ENCODE results near the gene RNF130. TPM values are rescaled to one million over a fixed set of nuclear protein-coding genes. Genes with fewer than 3 reads are reported as not detected.
"Not testable (repeated sequence)": the region's sequence is repeated elsewhere in the genome, so short reads cannot be mapped to it uniquely, and the experiment has no call there.

The RNF130 gene
- total RNA-seq, 1 donor from 2014 or later = 73.5 TPM

DNA sequence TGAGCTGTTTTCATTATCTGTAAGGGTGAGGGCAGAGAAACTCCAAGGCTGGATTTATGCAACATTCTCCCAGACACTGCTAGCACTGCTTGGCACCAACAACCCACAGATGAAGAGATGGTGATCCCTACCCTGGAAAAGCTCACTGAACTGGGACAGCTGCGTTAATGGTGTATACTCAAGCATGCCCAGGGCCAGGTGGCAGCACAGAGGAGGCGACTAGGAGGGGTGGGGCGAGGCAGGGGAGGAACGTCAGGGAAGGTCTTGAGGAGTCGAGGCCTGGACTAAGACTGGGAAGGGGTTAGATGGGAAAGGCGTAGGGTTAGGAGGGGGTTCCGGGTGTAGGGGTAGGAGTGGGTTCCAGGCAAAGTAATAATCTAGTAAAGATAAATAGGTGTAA, 90.8 kb downstream of the RNF130 start:
- DNase-seq (ENCODE audit: extremely low read depth, low read depth, low spot score) = no peak

DNA sequence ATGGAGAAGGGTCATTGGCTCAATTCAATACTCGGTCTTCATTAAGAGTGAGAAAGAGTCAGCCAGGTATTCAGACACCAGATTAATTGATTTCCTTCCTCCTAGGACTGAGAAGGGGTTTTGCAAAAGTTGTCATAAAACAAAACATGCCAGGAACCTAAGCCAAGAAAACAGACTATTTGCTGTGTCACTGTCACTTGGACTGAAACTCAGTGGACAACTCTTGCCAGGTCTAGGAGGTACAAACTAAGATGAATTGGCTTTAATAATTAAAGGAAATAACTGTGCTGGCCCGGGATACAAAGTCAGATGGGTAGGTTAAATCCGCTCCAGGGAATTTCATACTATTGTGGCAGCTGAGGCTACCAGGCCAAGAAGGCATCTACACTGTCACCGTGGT, 92.8 kb downstream of the RNF130 start:
- no peak for DNase-seq (ENCODE audit: extremely low read depth, low read depth, low spot score)

DNA sequence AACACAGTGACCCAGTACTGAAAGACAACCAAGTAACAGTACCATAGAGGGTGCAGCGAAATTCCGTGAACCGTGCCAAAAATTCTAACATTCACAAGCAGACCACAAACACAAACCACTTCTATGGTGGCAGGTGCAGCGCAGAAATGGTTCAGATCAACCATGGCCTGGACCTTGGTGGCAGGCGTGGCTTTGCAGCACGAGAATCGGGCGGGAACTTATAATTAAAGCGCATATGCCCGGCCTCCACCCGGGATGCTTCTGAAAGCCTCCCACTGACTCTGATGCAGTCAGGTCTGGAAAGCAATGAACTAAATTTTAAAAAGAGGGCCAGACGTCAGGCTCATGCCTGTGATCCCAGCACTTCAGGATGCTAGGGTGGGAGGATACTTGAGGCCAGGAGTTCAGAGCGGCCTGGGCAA, 95.8 kb downstream of the RNF130 start:
- DNase-seq (ENCODE audit: extremely low read depth, low read depth, low spot score) = no peak

DNA sequence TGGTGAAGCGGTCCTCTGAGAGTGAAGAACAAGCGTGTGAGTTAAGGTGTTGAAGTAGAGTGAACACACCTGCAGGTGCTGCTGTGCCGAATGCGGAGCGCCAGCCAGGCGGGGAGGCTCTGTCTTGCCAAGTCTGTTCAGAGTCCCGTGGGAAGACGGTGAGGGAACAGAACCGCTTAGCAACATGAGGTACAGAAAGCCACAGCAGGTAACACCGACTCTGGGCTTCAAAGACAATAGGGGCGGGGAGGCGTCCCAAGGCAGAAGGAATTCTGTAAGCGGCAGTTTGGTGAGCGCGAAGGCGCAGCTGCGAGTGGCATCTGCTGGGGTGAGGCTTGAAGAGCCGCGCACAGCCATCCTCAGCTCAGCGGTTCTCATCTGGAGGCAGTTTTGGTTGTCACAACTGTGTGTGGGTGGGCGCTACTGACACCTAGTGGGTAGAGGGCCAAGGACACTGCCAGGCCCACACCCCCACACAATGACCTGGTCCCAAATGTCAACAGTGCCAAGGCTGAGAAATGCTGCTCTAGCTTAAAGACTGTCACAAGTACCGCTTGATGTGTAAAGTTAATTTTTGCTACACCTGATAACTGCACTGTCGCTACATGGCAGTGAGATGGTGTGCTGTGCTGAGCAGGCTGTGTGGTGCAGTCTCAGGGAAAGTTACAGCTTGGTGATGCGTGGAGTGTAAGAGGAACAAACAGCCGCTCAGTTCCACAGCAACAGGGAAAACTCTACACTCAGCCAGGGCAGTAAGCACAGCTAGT, 96.4 kb downstream of the RNF130 start:
- DNase-seq (ENCODE audit: extremely low read depth, low read depth, low spot score) = no peak

DNA sequence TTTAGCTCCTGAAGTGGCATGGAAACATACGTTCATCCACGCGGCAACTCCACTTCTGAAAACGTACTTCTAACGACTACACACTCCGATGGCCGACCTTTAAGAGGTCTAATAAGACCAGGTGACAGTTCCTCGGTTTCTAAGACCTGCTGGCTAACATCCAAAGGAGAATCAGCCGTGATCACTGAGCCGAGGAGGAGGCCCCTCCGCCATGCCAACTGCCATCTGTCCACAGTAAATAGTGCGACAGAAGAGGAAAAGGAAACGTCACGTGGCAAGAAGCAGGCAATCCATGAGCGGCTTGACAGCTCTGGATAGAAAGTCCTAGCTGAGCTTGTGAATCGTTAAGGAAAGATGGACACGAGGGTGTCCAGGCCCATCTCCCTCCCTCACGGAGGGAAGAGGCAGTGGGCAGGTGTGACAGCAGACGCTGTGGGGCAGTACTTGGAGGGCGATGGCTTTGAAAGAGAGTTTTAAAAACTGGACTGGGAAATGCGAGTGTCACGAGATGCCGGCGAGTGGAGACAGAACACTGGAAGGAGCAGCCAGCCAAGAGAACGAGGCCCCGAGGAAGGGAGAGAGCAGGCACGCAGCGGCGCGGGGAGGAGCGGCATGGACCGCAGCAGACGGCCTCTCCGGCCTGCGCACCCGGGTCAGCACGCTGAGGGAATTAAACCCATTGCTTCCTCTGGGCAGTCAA, 97.2 kb downstream of the RNF130 start:
- no peak for DNase-seq (ENCODE audit: extremely low read depth, low read depth, low spot score)

DNA sequence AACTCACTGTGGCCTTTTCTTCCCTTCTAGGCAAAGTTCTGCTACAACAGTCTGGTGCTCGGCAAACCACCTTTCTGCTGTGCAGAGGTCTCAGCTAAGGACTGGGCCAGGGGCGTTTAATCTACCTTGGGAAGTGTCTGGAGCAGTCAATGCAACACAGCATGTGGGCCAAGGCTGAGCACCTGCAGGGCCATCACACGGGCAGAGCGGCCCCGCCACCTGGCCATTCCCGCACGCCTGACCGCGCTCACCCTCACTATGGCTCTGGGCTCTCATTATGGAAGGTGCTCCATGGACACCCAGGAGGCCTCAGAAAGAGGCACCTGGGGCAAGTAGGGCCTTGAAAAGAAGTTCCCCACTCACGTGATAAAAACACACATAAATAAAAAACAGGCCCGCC, 98.2 kb downstream of the RNF130 start:
- no peak for DNase-seq (ENCODE audit: extremely low read depth, low read depth, low spot score)

DNA sequence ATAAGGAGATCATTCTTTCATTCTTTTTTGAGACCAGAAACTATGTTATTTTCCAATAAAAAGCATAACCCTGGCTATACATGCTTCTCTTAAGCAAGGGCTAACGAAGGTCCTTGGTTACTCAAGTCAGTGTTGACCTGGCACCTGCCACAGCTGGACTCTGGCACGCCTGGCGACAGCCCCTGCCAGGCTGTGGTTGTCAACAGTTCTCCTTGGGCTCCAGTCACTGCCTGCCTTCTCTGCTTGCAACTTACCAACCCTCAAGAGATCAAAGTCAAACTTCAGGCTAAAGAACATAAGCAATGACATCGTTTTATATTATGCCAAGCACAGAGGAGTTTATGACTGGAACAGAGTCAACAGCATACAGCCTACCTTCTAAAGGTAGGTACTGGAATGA, 102.4 kb downstream of the RNF130 start:
- DNase-seq (ENCODE audit: extremely low read depth, low read depth, low spot score) = no peak

DNA sequence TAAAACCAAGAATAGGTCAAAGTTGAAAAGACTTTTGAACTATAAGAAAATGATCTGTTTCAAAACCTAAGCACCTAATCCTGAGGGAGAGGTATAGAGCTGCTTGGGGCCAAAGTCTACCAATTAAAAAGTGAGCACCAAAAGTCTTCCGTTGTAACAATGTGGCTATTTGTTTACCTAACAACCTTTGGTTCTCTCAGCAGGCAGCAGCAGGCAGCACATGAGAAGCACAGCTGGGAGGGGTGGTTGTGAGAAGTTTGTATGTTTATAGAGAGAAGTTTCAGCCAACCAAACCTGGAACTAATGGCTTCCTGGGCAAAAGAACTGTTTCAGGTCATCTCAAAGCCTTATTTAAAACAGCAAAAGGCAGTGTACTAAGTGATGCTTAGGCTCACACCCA, 104.1 kb downstream of the RNF130 start:
- DNase-seq (ENCODE audit: extremely low read depth, low read depth, low spot score) = no peak

DNA sequence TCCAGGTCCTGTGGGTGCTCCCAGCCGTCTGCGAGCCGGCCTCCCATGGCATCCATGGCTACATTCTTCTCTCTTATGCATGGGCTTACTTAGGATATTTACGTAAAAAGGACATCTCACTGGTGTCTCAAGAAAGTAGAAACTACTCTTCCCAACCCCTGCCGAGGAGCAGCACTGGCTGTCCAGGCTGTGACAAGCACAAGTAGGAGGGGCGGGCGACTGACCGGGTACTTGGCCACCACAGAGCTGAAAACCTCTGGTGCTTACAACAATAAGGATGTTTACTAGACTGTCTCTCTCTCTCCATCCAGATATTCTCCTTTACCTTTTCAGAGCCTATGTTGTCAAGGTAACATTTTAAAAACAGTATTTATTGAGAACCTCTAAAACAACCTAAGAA, 107.5 kb downstream of the RNF130 start:
- DNase-seq (ENCODE audit: extremely low read depth, low read depth, low spot score) = no peak

DNA sequence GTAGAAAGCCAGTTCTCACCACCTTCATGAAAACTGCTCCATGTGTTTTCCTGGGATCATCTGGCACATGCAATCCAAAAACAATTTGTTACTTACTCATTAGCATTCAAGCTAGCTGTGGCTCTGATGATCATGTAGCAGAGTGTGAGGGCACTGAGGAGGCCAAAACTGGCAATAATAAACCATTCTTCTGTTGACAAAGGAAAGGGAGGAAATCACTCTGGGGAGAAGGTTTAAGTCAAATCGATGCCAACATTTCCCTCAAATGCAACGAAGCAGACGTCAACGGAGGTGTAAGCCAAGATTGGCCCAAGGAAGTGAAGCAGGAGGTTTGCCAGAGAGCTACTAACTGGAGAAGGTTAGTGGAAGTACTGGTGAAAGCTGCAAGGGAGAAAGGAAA, 108.2 kb downstream of the RNF130 start:
- no peak for DNase-seq (ENCODE audit: extremely low read depth, low read depth, low spot score)

DNA sequence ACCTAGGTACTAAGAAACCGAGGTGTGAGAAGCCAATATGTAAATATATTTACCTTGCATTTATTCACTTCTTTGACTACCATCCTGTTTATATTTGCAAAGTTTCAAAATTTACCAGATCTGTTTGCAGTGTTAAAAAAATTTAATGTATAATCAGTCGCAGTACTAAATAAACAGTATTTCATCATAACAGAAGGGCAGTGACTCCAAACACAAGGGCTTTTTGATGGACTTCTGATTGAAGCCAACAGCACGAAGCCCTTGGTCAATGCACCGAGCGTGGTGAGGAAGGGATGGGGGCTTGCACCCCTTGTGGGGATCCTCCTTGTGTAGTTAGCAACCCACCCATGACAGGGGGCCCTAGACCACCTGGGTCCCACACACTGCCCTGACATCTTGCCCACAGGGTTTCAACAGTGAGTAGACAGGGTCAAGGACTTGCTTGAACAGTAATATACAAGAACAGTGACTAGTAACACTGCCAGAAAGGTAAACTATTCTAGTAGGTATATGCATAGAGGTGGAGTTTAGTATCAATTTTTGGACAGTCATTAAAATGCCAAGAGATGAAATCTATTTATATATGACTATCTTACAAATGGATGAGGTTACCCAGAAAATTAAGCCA, 111.2 kb downstream of the RNF130 start:
- no peak for DNase-seq (ENCODE audit: extremely low read depth, low read depth, low spot score)

DNA sequence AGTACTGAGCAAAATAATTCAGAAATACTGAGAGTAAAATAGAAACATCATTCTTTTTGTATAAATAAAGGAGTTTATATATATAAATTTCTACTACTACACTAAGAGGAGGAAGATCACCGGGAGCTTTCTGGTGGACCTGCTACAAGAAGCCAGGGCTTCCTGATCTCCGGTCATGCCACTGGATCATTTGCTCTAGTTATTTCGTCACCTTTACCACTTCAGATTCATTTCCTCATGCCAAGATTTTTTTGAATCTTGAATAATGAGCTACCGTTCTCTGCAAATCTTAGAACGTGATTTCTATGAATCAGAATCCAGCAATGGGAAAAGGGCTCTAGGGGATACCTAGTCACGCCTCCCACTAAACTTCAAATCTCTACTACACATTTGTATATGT, 111.9 kb downstream of the RNF130 start:
- DNase-seq (ENCODE audit: extremely low read depth, low read depth, low spot score) = no peak

DNA sequence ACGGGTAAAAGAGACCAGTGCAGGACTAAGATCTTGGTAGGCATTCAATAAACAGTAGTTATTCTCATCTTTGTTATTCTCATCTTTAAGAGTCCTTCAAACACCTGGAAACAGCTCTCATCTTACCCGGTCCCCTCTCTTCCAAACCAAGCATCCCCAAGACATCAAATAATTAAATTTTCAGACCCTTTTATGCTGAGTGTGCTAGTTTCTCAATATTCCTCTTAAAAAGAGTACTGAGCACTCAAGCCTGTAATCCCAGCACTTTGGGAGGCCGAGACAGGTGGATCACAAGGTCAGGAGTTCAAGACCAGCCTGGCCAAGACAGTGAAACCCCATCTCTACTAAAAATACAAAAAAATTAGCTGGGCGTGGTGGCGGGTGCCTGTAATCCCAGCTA, 112.4 kb downstream of the RNF130 start:
- DNase-seq (ENCODE audit: extremely low read depth, low read depth, low spot score) = not testable (repeated sequence)

DNA sequence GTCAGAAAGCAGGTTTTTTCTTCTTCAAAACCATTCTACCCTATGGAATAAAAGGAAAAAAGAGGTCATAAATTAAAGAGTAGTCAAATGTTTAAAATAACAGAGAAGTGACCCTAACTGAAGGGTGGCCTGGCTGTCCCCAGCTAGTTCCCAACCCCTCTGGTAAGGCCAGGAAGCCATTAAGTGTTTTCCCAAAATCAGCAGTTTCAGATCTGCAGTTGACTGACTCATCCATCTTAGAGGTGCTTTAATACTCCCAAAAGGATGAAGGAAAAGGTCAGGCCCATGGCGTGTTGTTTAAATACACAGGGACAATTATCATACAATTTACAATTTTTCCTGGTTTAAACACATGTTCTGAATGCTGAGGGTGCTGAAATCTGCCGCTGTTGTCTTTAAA, 115.9 kb downstream of the RNF130 start:
- no peak for DNase-seq (ENCODE audit: extremely low read depth, low read depth, low spot score)

DNA sequence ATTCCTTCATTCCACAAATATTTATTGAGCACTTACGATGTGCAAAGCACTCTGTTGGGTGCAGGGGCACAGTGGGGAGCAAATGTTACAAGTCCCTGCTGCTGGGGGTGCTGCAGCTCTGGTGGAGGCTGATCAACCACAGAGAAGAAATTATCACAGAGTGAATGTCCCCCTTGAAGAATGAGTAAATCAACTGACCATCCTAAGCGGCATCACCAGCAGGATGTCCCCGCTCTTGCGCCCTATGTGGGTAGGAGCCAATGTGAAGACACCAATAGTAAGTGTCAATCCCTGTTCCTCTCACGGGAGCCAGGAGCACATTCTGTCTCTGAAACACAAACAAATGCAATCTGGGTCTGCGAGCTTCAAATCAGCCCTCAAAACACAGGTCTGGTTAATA, 116.5 kb downstream of the RNF130 start:
- no peak for DNase-seq (ENCODE audit: extremely low read depth, low read depth, low spot score)

DNA sequence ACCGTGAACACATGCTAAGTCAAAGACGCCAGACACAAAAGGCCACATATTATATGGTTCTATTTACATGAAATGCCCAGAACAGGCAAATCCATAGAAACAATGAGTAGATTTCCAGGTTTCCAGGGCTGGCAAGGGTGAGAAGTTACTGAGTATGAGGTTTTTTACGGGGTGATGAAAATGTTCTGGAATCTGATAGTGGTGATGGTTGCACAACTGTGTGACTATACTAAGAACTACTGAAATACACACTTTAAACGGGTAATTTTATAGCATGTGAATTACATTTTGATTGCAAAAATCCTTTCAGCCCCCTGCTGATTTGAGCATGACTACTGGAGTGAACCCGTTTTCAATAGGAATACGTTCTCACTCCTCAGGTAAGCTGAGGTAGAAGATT, 117.1 kb downstream of the RNF130 start:
- DNase-seq (ENCODE audit: extremely low read depth, low read depth, low spot score) = no peak

DNA sequence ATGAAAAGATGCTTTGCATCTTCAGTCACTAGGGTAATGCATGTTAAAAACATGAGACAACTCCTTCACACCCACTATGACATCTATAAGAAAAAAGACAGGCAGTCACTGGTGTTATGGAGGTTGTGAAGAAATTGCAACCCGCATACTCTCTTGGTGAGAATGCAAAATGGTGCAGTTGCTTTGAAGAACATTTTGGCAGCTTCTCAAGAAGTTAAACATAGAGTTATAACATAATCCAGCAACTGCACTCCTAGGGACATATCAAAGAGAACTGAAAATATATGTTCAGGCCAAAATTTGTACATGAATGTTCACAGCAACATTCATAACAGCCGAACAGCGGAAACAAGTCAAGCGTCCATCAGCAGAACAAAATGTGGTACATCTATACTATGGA, 117.6 kb downstream of the RNF130 start:
- no peak for DNase-seq (ENCODE audit: extremely low read depth, low read depth, low spot score)

DNA sequence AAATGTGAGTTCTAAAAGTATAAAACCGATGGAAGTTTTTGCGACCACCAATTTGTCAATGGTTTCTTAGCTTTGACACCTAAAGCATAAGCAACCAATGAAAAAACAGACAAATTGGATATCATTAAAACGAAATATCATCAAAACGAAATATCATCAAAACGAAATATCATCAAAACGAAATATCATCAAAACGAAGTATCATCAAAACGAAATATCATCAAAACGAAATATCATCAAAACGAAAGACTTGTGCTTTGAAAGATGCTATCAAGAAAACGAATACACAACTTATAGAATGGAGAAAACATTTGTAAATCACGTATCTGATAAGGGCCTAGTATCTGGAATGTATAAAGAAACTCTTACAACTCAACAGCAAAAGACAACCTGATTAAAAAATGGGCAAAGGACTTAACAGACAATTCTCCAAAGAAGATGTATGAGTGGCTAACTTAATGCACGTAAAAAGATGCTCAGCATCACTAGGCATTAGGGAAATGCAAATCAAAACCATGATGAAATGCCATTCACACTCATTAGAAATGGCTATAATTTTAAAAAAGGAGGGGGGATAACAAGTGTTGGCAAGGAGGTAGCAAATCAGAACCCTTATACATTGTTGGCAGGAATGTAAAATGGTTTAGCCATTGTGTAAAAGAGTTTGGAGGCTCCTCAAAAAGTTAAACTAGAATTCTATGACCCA, 134.4 kb downstream of the RNF130 start:
- no peak for DNase-seq (ENCODE audit: extremely low read depth, low read depth, low spot score)

DNA sequence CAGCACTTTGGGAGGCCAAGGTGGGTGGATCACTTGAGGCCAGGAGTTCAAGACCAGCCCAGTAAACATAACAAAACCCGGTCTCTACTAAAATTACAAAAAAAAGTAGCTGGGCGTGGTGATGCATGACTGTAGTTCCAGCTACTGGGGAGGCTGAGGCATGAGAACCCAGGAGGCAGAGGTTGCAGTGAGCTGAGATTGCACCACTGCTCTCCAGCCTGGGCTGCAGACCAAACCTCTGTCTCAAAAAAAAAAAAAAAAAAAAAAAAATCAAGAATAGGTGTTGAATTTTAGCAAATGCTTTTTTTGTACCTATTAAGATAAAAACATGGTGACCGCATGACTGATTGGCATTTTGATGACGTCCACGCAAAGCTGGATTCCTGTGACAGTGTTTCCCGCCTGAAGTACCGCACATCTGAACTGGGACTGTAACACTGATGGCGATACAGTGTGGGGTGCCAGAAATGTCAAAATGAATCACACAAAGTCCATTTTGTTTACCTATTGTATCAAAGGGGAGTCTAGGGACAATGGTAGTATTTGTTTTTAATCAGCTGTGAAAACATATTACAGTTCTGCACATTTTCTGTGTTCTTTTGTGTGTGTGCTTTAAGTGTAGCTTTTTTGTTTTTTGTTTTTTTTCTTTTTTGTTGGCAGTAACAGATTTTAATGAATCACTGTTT, 140.6 kb downstream of the RNF130 start:
- no peak for DNase-seq (ENCODE audit: extremely low read depth, low read depth, low spot score)

DNA sequence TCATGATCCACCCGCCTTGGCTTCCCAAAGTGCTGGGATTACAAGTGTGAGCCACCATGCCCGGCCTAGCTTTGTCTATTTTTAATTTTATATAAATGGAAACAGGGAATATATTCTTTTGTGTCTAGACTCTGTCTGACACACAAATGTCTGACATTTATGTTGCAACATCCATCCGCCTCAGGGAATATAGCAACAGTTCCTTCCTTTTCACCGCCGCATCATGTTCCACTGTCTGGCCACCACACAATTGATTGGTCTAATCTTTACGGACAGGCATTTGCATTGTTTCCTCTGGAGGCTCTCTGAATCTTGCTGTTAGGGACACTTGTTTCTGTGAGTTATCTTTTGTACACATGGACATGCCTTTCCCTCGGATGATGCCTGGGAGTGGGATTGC, 143.7 kb downstream of the RNF130 start:
- no peak for DNase-seq (ENCODE audit: extremely low read depth, low read depth, low spot score)

DNA sequence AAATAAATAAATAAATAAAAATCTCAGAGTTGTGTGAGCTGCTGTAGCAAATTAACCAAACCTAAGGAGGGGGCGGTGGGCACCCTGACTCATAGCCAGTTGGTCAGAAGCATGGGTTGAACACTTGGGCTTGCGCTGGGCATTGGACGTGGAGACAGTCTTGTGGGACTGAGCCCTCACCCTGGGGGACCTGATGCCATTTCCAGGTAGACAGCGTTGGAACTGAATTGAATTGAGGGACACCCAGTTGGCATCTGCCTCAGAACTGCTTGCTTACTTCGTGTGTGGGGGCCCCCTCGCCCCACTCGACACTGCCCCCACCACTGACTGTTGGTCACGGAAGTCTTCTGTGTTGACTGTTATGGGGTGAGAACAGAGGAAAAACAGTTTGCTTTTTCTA, 144.9 kb downstream of the RNF130 start:
- DNase-seq (ENCODE audit: extremely low read depth, low read depth, low spot score) = no peak

All from glomerular endothelial cell (primary cell).